ENCODE data around the gene DMAC1.

GRCh38 chr9:7844242-7844641 lies 44.7 kb upstream of the DMAC1 start:
- TF ChIP-seq CTCF (IDR thresholded peaks at IDR 0.05), result peak in 1 of 3 experiments; percentile 24
- no peak for TF ChIP-seq POLR2A (IDR thresholded peaks at IDR 0.05)
